Fibroblast of lung (primary cell): ENCODE data around the gene MAGEA12. TPM values are rescaled to one million over a fixed set of nuclear protein-coding genes. Genes with fewer than 3 reads are reported as not detected.
"Not testable (repeated sequence)": the region's sequence is repeated elsewhere in the genome, so short reads cannot be mapped to it uniquely, and the experiment has no call there.

Source experiments
- DNase-seq, 2 donors: peaks; one replicate each; pipeline versions ENCODE4 v3.0.0 to v3.0.0-alpha.2; 2010; ENCODE audit warnings: low read depth in 2 of 2
- H2AFZ ChIP-seq: 2 replicates; pipeline ENCODE4 v1.5.1; 2012; ENCODE audit warnings: low read length, control low read depth, inconsistent platforms
- H3K27ac ChIP-seq: 2 replicates; pipeline ENCODE4 v1.5.1; 2011; ENCODE audit warnings: low read length, control low read depth; ENCODE audit not compliant: insufficient read depth
- H3K27me3 ChIP-seq: 2 replicates; pipeline ENCODE4 v1.5.1; 2011; ENCODE audit warnings: mild to moderate bottlenecking, low read length; ENCODE audit not compliant: control insufficient read depth, insufficient read depth
- H3K36me3 ChIP-seq: 2 replicates; pipeline ENCODE4 v1.5.1; 2011; ENCODE audit warnings: low read length; ENCODE audit not compliant: control insufficient read depth, insufficient read depth
- H3K4me1 ChIP-seq: 2 replicates; pipeline ENCODE4 v1.5.1; 2011; ENCODE audit warnings: low read length; ENCODE audit not compliant: control insufficient read depth, insufficient read depth; ENCODE audit errors: extremely low read depth
- H3K4me2 ChIP-seq: 2 replicates; pipeline ENCODE4 v1.5.1; 2011; ENCODE audit warnings: low read length, control low read depth; ENCODE audit not compliant: insufficient read depth; ENCODE audit errors: extremely low read depth
- H3K4me3 ChIP-seq, 4 experiments: fragments of 200-600 bp in 1 of 4; sonication (generic) in 1 of 4; replicated peaks in 1 of 4; 2 replicates each; pipeline ENCODE4 v1.5.1; 2011 to 2016; ENCODE audit warnings: low read length in 4 of 4, low read depth in 3 of 4, mild to moderate bottlenecking in 3 of 4, control low read depth in 2 of 4, inconsistent platforms in 1 of 4, mixed read lengths in 1 of 4; ENCODE audit not compliant: insufficient read depth in 1 of 4; ENCODE audit errors: control extremely low read depth in 1 of 4
- H3K79me2 ChIP-seq: 2 replicates; pipeline ENCODE4 v1.5.1; 2012; ENCODE audit warnings: mild to moderate bottlenecking, low read length, inconsistent platforms; ENCODE audit not compliant: control insufficient read depth, insufficient read depth
- H3K9ac ChIP-seq: 2 replicates; pipeline ENCODE4 v1.5.1; 2011; ENCODE audit warnings: mild to moderate bottlenecking, low read length, control low read depth; ENCODE audit not compliant: insufficient read depth
- H3K9me3 ChIP-seq: 2 replicates; pipeline ENCODE4 v1.5.1; 2012; ENCODE audit warnings: low read depth, low read length; ENCODE audit not compliant: control insufficient read depth, insufficient read depth
- H4K20me1 ChIP-seq: 2 replicates; pipeline ENCODE4 v1.5.1; 2011; ENCODE audit warnings: low read length; ENCODE audit not compliant: control insufficient read depth, insufficient read depth; ENCODE audit errors: extremely low read depth
- polyA plus RNA-seq, 2 donors: library from polyadenylated mRNA; depleted of rRNA in 1 of 2; stranded (reverse) in 1 of 2; unstranded in 1 of 2; fragments of >200 nt; gene quantifications; 2 replicates each; pipeline ENCODE4 v1.2.1, GENCODE V29; 2011 to 2012; ENCODE audit warnings: missing spikeins in 1 of 2
- total RNA-seq: library from RNA; depleted of rRNA; stranded (reverse); fragments of >200 nt; gene quantifications from 2 replicates; pipeline ENCODE4 v1.2.1, GENCODE V29; 2014

Gene MAGEA12
- total and polyA plus RNA-seq, 2 donors (not counting 1 experiment from before 2014, with no cell fraction given): not detected

GRCh38 chrX:152754871-152755270 lies 21.3 kb downstream of the MAGEA12 start:
- not testable (repeated sequence) for H3K79me2 ChIP-seq, H3K4me3 ChIP-seq, H4K20me1 ChIP-seq, H3K27me3 ChIP-seq, H3K4me2 ChIP-seq, H3K4me1 ChIP-seq, H3K27ac ChIP-seq, H3K36me3 ChIP-seq, DNase-seq, H3K9me3 ChIP-seq, H2AFZ ChIP-seq, H3K9ac ChIP-seq

- H3K36me3 ChIP-seq, H3K79me2 ChIP-seq, H2AFZ ChIP-seq, H3K9ac ChIP-seq, DNase-seq, H3K27ac ChIP-seq, H4K20me1 ChIP-seq, H3K4me2 ChIP-seq, H3K4me3 ChIP-seq, H3K9me3 ChIP-seq, H3K4me1 ChIP-seq, H3K27me3 ChIP-seq: not testable (repeated sequence)
These were observed 25.4 kb downstream of the MAGEA12 start, which contains the start of gene CSAG3 for GRCh38 chrX:152758918-152759317. TSS of gene CSAG3 (plus strand) at chrX:152759218.

GRCh38 chrX:152759544-152759943 lies 26.0 kb downstream of the MAGEA12 start:
- H2AFZ ChIP-seq, H3K9me3 ChIP-seq, H3K4me3 ChIP-seq, H3K27ac ChIP-seq, H3K4me2 ChIP-seq, H3K36me3 ChIP-seq, DNase-seq, H4K20me1 ChIP-seq, H3K4me1 ChIP-seq, H3K9ac ChIP-seq, H3K79me2 ChIP-seq, H3K27me3 ChIP-seq: not testable (repeated sequence)

GRCh38 chrX:152761582-152761981 lies 28.0 kb downstream of the MAGEA12 start:
- H4K20me1 ChIP-seq, H3K27me3 ChIP-seq, H3K9ac ChIP-seq, H3K4me1 ChIP-seq, DNase-seq, H2AFZ ChIP-seq, H3K79me2 ChIP-seq, H3K4me2 ChIP-seq, H3K36me3 ChIP-seq, H3K4me3 ChIP-seq, H3K9me3 ChIP-seq, H3K27ac ChIP-seq: not testable (repeated sequence)

GRCh38 chrX:152766562-152766961 lies 33.0 kb downstream of the MAGEA12 start:
- H3K9ac ChIP-seq, H3K9me3 ChIP-seq: not testable (repeated sequence)

GRCh38 chrX:152769549-152770289 lies 36.2 kb downstream of the MAGEA12 start, which contains the start of gene MAGEA6:
TSS of gene MAGEA6 (minus strand) at chrX:152769689. CDS start at chrX:152767650, 2,039 bp downstream.
- not testable (repeated sequence) for H3K9me3 ChIP-seq, H3K79me2 ChIP-seq, H3K4me1 ChIP-seq, H3K27me3 ChIP-seq, DNase-seq, H3K27ac ChIP-seq, H3K9ac ChIP-seq, H3K4me2 ChIP-seq, H3K4me3 ChIP-seq, H4K20me1 ChIP-seq, H2AFZ ChIP-seq, H3K36me3 ChIP-seq

More at GRCh38 chrX:152766562-152766961, 33.0 kb downstream of the MAGEA12 start:
- not testable (repeated sequence) for H3K4me1 ChIP-seq, H4K20me1 ChIP-seq, H3K4me2 ChIP-seq, DNase-seq, H3K27ac ChIP-seq, H3K4me3 ChIP-seq, H3K27me3 ChIP-seq, H3K79me2 ChIP-seq, H3K36me3 ChIP-seq, H2AFZ ChIP-seq

GRCh38 chrX:152787062-152787461 lies 53.5 kb downstream of the MAGEA12 start:
- H2AFZ ChIP-seq, H3K4me2 ChIP-seq, H3K27ac ChIP-seq, H3K4me3 ChIP-seq, H3K4me1 ChIP-seq, H3K36me3 ChIP-seq, H3K9ac ChIP-seq, H3K79me2 ChIP-seq, H3K27me3 ChIP-seq, H3K9me3 ChIP-seq, H4K20me1 ChIP-seq, DNase-seq: not testable (repeated sequence)
